ENCODE results near the gene APH1B. TPM values are rescaled to one million over a fixed set of nuclear protein-coding genes. Genes with fewer than 3 reads are reported as not detected.

Gene APH1B
- total and polyA plus RNA-seq, 9 of the 15 experiments (the other 6 are each of a cell fraction or from before 2014, with no cell fraction given) = 5.1 to 9.7 (median 7.0) TPM

GRCh38 chr15:63308947-63309346 lies 31.5 kb downstream of the APH1B start (continued):
- TF ChIP-seq ZNF318 (IDR thresholded peaks at IDR 0.05; ENCODE audit: borderline replicate concordance in 1 of 2, low read depth in 1 of 2) = no peak

- Histone ChIP-seq H3K27ac (ENCODE audit: extremely low read depth, low read depth, low read length) (no peak overlapping the region), H3K4me3 (no peak overlapping the region), H3K9me1 (ENCODE audit: control insufficient read depth, insufficient read depth, low read length) (no peaks in the 10 kb centered on the region), H4K20me1 (replicated peaks; ENCODE audit: control insufficient read depth, insufficient read depth, low read length) (no peaks in the 10 kb centered on the region), H2AFZ (ENCODE audit: low read depth, low read length) (no peak overlapping the region), H3K36me3 (ENCODE audit: control insufficient read depth, insufficient read depth, low read length) (no peaks in the 10 kb centered on the region), H3K27me3 (ENCODE audit: control insufficient read depth in 2 of 2, insufficient read depth in 2 of 2, low read length in 2 of 2) (no peaks in the 10 kb centered on the region), H3K4me1 (replicated peaks in 1 of 2; ENCODE audit: control insufficient read depth in 2 of 2, insufficient read depth in 2 of 2, low read length in 2 of 2) (no peaks in the 10 kb centered on the region; a peak in 1 of 5 replicates), H3K4me2 (ENCODE audit: insufficient read depth, low read length) (no peak overlapping the region), H3K9ac (ENCODE audit: insufficient read depth in 1 of 2, low read depth in 2 of 2, low read length in 2 of 2) (no peak overlapping the region), H3K9me3 (replicated peaks; ENCODE audit: control insufficient read depth, insufficient read depth, low read depth, low read length) (no peaks in the 10 kb centered on the region), H3K79me2 (ENCODE audit: control insufficient read depth, insufficient read depth, low read length) (no peaks in the 10 kb centered on the region)
- BruUV-seq (replicated peaks) = no TSS peak
- 34% methylated on average over 3 of the region's 3 CpGs for WGBS (ENCODE audit: insufficient coverage, low coverage, missing lambda C conversion rate)
- DNase-seq (ENCODE audit: extremely low read depth in 1 of 4, low spot score in 3 of 4) (no peak), FAIRE-seq (no peak), ATAC-seq (no peak)
- ChIA-PET CTCF (ENCODE audit: low intra/inter-chr PET ratio) (no interaction called here), POLR2A (interaction anchor here (0.9 kb wide), 1 partner anchor 12 kb away, joined by 3 read pairs; no protein-coding TSS in a partner anchor)
- in situ Hi-C loops (cut with MboI) (no loop called here), intact Hi-C loops (cut with micrococcal nuclease) (no loop called here)
- TF ChIP-seq FOSL1 (tag; conservative IDR thresholded peaks at IDR 0.05) = peak; percentile 36
- no peak for TF ChIP-seq NUFIP1 (IDR thresholded peaks at IDR 0.05; ENCODE audit: partially characterized antibody)
Measured at GRCh38 chr15:63310646-63311045, 33.2 kb downstream of the APH1B start.
